Measurements from ENCODE around the gene HPSE.

- TF ChIP-seq EGR1 (IDR thresholded peaks at IDR 0.05; ENCODE audit: low read depth) = no peak
- no peak for TF ChIP-seq EZH2phosphoT487 (IDR thresholded peaks at IDR 0.05; ENCODE audit: borderline replicate concordance)
- TF ChIP-seq, protein P1, sequence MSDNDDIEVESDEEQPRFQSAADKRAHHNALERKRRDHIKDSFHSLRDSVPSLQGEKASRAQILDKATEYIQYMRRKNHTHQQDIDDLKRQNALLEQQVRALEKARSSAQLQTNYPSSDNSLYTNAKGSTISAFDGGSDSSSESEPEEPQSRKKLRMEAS (IDR thresholded peaks at IDR 0.05) = no peak
Measured at GRCh38 chr4:83361416-83362103, 26.9 kb upstream of the HPSE start.
